Activated CD8-positive, alpha-beta memory T cell treated with anti-CD3 and anti-CD28 coated beads for 1 hour (primary cell): ENCODE measurements around the gene STARD13.

Source experiments
- DNase-seq, 2 donors: peaks; one replicate each; pipeline ENCODE4 v3.0.0-alpha.2; 2020; ENCODE audit warnings: low read depth in 1 of 2; ENCODE audit errors: extremely low read depth in 1 of 2

STARD13 gene

DNA sequence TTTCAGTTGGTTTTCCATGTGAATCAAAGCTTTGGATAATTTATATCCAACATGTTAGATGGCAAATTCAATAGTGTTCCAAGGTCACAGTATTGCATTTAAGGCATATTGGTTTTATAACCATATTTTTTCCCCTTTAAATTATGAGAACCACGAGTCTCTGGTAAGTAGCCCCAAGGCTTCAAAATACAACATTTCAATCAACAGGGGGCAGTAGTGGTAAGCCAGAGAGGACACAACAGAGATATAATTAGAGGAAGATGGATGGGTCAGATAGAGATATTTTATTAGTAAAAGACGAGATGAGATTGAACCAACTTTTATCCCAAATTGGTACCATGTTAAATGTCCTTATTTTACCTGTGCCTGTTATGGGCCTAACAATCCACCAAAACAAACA is 216.2 kb downstream of the STARD13 start:
- DNase-seq, result no peak

DNA sequence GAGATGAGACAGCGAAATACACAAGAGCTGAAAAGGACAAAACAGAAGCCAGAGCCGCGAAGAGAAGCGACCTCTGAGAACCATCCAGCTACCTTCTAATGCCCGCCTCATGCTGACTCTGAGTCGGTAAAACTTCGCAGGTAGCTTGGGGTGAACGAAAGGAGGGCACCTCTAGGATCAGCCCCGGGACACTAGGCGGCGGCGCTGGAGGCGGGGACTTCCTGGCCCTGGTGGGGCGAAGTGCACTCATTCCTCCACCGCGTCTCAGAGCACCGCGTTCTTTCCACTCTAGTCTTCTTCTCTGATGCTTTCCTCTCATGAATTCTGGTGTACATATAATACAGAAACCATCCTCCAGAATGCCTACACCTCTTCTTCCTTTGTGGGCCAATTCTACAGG is 219.2 kb downstream of the STARD13 start:
- DNase-seq, result no peak

DNA sequence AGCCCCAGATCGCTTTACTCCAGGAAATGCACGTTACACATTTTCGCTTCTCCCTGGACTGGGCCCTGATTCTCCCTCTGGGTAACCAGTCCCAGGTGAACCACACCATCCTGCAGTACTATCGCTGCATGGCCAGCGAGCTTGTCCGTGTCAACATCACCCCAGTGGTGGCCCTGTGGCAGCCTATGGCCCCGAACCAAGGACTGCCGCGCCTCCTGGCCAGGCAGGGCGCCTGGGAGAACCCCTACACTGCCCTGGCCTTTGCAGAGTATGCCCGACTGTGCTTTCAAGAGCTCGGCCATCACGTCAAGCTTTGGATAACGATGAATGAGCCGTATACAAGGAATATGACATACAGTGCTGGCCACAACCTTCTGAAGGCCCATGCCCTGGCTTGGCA is 224.7 kb downstream of the STARD13 start:
- no peak for DNase-seq

GRCh38 chr13:33058776-33059327 is 226.7 kb downstream of the STARD13 start:
- no peak for DNase-seq

GRCh38 chr13:33057019-33057780 is 228.4 kb downstream of the STARD13 start:
- no peak for DNase-seq

DNA sequence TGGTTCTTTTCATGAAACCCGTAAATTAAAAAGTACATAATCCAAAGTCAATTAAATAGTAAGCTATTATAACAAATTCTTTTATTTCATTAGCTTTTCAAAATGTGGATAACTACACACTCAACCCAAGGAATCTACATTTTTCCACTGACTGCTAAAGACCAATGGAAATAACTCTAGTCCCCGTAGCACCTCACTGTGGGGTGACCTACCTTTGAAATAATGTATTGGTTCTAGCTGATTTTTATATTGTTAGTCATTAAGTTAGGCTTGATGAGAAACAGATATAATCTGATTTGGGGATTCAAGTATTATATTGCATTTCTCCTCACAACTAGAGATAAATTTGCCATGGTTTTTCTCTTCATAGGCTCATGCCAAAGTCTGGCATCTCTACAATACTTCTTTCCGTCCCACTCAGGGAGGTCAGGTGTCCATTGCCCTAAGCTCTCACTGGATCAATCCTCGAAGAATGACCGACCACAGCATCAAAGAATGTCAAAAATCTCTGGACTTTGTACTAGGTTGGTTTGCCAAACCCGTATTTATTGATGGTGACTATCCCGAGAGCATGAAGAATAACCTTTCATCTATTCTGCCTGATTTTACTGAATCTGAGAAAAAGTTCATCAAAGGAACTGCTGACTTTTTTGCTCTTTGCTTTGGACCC is 232.0 kb downstream of the STARD13 start:
- DNase-seq, result no peak
